MV-4-11 (cell line): ENCODE data around the gene AMZ1.

Experiments used
- DNase-seq: peaks from one replicate; lab custom pipeline; 2025; lab: John Stamatoyannopoulos, UW

AMZ1 gene

DNA sequence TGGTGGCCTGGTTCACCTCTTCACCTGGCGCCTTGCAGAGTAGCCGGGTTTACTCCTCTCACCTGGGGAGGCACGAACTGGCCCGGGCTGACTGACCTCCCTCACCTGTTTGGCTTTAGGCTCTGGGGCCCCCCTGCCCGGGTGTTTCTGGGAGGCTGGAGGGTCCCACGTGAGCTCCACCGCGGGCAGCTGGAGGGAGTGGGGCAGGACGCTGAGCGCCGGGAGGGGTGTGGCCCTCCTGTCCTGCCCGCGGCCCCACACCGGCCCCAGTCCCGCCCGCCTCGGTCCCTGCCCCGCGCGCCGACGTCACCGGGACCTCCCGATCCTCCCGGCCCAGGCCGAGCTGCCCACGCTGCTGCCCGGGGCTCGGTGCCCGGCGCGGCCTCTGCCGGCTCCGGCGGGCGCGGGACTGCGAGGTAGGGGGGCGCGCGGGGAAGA is at the start of gene AMZ1:
Gene AMZ1 (plus strand): TSS at position 322 of the 438 bp plus-strand sequence. CDS start 12,250 bp downstream, outside the sequence.
- DNase-seq, result no peak

DNA sequence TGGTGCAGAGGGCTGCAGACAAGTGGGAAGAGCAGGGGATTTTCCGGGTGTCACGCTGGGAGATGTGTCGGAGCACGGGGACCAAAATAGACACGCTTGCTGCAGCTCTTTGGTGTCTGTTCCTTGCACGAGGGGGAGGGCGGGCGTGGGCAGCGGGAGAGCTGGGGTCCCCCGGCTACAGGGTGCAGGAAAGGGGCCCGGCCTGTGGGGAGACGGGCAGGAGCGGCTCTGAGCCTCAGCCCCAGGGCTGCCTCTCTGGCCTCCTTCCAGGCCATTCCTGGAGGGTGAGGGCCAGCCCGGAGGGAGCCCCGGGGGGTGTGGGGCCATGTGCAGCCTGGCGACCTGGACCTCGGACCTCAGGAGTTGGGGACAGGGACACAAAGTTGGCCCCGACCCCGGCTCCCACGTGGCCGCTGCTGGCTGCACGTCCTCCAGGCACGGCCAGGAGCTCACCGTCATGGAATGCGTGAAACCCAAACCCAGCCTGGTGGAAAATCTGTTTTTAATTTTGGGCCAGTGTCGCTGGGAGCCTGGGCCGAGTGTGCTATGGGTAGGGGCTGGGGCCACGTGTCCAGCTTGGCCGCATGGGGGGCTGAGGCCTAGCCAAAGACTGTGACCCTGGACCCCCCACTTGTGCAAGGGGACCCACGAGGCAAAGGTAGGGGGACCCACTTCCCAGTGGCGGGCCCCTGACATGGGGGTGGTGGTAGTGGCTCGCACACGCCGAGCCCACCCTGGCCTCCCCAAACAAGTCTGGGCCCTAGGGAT is 49.6 kb upstream of the AMZ1 start:
- DNase-seq, result no peak

DNA sequence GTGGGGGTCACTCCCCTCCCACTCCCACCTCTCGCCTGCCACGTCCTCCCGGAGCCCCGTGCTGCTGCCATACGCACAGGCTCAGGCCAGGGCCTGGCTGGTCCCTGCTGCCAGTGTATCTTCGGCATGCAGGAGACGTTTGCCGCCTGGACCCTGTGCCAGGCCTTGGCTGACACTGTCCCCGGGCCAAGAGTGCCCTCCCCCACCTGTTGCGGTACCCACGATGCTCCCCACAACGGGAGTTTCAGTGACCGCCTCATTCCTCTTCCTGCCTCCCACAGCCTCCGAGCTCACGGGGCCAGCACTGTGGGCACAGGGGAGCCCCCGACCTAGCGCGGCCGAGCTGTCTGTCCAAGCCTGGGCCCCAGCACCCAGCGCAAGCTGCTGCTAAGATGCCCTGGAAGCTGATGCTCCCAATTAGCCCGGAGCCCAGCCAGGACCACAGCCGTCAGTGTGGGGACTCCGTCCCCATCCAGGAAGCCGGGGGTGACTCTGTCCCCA is 48.8 kb upstream of the AMZ1 start:
- DNase-seq, result no peak

DNA sequence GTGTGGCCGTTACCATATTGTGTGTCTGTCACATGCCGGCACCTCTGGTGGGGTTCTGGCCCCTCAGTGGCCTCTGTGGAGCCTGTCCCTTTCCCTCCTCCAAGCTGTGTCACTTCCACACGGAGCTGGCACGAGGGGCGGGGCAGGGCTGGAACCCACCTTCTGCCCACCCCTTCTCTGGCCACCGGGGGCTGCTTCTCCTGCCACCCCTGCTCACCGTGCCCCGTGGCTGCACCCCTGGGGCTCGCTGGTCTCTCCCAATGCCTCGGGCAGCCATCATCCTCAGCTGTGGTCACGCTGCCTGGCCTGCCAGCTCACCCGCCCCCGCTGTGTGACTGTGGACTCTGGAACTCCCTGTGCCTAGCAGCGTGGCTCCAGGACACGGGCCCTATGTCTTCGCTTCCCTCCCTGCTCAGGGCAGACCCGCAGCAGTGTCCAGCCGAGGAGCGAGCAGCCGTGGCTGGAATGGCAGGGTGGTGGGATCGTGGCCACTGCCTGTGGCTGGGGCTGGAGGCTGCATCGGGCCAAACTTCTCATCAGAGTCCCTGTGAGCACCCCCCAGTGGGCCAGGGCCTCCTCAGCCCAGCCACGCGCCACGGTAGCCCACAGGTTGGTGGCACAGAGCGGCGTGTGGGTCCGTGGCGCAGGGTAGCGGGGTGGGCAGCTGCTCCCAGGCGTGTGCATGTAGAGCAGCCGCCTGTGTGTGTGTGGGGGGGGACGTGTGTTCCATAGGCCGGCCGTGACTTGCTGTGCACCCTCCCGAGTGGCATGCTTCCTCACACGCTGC is 48.1 kb upstream of the AMZ1 start:
- no peak for DNase-seq

DNA sequence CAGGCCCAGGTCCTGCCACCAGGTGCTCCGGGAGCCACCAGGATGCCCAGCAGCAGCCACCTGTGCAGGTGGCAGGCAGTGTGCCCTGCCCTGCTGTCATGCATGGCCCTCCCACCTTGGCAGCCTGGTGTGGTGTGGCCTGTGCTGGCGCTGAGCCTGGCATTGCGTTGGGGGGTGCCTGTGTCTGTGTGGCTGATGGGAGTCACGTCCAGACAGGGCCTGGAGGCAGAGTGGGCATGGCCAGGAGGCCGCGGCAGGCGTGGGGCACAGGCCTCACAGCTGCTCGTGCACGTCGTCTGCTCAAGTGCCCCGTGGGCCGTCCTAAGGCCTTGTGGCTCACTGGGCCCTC is 47.5 kb upstream of the AMZ1 start:
- no peak for DNase-seq

DNA sequence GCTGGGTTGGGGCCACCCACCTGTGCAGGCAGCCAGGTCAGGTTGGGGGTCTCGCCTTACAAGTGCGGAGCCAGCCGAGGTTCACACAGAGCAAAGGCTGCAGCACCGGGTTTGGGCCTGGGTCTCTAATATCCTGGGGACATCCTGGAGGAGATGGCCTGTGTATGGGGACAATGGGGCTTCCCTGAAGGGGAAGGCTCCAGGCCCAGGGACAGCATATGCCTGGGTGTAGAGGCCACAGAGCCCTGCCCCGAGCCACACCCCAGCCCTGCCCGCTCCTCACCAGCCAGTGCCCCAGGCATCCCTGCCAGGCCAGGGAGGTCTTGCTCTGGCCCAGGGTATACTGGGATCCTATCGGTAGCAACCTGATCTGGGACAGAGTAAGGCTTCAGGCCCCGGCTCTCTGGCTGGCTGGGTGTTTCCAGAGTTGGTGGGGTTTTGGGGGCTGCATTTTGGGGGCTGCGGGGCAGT is 47.1 kb upstream of the AMZ1 start:
- no peak for DNase-seq

GRCh38 chr7:2641406-2642393 is 46.3 kb upstream of the AMZ1 start:
- DNase-seq, result peak; percentile 87

GRCh38 chr7:2643386-2644219 is 44.4 kb upstream of the AMZ1 start:
- DNase-seq, result no peak

DNA sequence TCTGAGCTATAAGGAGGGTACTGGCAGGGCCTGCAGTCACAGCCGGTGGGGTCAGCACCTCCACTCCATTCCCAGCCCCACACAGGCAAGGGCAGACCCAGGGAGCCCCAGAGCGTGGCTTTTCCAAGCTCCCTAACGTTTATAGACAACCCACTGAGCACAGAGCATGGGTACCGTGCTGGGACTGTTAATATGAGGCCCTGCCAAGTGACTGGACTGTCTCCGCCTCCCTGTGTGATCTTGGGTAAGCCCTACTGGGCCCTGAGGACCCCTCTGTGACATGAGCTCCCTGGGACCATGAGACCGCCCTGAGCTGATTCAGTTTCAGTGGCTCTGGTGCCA is 43.8 kb upstream of the AMZ1 start:
- DNase-seq, result no peak

GRCh38 chr7:2644562-2645273 is 43.3 kb upstream of the AMZ1 start:
- DNase-seq, result no peak

GRCh38 chr7:2645274-2645868 is 42.6 kb upstream of the AMZ1 start:
- DNase-seq, result peak; percentile 83

DNA sequence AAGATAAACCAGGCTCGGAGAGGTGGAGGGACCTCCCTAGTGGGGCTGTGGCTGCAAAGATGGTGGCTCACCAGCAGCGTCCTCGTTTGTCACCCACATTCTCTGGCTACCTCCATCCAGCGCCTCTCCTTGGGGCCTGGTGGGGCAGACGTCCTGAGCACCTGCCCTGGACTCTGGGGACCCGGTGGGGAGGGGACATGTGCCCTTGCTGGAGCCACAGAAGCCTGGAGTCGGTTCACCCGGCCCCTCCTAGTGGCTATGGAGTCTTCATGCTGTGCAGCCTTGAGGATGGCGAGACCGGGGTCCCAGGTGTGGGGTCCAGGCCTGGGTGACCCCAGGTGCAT is 41.7 kb upstream of the AMZ1 start:
- no peak for DNase-seq

DNA sequence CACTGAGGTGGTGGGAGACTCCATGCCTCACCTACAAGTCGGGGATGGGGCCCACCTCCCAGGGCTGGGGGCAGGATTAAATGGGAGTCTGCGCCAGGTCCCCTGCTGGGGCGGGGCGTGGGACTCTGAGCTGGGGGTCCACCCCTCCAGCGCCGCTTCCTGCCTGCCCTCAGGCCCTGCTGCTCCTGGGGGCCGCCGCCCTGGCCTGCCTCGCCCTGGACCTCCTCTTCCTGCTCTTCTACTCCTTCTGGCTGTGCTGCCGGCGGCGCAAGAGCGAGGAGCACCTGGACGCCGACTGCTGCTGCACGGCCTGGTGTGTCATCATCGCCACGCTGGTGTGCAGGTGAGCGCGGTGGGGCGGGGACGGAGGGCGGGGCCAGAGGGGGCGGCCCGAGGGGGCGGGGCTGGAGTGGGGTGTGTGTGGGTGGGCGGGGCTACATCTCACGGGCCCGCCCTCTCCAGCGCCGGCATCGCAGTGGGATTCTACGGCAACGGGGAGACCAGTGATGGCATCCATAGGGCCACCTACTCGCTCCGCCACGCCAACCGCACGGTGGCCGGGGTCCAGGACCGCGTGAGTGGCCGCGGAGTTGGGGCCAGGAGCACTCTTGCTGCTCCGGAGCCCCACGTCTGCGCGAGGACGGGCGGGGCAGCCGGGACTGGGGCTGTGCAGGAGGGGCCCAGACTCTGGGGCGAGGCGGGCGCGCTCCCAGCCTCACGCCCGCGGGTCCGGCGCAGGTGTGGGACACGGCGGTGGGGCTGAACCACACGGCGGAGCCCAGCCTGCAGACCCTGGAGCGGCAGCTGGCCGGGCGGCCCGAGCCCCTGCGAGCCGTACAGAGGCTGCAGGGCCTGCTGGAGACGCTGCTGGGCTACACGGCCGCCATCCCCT is 41.1 kb upstream of the AMZ1 start:
- DNase-seq, result no peak

DNA sequence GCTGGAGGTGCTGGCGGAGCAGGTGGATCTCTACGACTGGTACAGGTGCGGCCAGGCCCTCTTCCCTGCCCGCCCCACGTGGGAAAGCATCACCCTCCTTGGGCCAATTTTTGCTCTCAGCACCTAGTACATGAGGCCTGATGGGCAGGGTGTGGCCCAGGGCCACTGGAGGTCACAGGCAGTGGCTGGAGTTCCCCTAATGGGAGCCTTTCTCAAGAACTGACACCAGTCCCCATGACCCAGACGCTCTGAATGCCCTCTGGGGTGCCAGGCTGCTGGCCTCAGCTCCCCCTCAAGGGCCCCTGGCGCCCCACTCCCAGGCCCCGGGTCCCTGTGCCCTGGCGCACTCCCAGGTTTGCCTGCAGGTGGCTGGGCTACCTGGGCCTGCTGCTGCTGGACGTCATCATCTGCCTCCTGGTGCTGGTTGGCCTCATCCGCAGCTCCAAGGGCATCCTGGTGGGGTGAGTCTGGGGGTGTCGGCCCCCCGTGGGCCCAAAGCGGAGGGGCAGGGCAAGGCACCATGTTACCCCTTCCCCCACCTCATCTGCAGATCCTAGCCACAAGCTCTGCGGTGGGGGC is 40.3 kb upstream of the AMZ1 start:
- no peak for DNase-seq

DNA sequence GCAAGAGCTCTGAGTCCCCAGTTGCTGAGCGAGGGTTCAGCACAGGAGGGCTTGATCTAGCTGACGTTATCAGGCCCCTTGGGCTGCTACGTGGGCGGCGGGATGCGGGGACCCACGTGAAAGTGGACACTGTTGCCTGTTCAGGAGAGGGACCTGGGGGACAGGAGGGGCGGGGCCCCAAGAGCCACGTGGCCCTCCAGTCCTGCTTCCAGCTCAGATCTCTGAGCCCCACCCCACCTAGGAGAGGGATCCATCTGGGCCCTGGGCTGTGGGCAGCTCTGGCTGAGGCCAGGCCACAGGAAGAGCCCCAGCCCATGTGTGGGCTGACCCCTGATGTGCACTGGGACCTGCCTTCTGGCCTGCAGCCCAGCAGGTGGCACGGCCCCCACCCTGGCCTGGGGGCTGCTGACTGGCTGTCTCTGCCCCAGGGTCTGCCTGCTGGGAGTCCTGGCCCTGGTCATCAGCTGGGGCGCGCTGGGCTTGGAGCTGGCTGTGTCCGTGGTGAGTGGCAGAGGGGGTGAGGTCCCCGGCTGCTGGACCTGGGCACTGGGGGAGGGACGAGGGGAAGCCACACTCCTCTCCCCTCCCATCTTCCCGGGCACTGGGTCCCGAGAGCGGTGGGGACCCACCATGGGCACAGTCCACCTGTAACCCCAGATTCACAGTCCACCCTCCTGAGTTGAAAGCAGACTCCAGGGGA is 38.7 kb upstream of the AMZ1 start:
- DNase-seq, result no peak

GRCh38 chr7:2649991-2650390 is 38.0 kb upstream of the AMZ1 start:
- DNase-seq, result no peak

DNA sequence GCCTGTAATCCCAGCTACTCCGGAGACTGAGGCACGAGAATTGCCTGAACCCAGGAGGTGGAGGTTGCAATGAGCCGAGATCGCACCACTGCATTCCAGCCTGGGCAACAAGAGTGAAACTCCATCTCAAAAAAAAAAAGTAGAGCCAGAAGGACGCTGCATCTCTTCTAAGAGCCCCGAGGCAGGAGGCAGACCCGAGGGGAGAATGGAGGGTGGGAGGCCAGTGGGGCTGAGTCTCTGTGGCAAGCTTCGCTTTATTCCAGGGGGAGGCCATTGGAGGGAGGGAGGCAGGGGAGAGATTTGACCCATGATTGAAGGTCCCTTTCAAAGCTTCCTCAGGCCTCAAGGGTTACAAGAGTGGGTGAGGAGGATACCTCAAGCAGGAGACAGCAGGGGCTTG is 37.6 kb upstream of the AMZ1 start:
- DNase-seq, result no peak

DNA sequence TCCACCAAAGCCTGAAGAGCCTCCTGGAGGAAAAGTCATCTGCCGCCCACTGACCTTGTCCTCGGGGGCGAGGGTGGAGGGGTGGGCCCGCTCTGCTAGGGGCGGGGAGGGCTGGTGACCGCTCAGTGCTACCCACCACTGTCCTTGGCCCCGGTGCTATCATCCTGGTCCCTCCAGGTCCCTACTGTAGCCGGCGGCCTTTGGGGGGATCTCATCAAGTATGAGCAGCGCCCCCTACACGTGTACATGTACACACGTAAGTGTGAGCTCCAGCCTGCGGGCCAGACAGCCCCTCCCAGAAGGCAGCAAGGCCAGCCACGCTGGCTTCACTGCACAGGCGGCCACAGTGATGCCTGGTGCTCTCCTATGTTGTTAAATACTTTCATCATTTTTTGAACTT is 36.7 kb upstream of the AMZ1 start:
- peak; percentile 13 for DNase-seq
